Stimulated activated CD8-positive, alpha-beta memory T cell treated with anti-CD3 and anti-CD28 coated beads, Interleukin-4, amount 100 ng/mL, for 1 hour (primary cell): Measurements from ENCODE around the gene ROS1.
"Not testable (repeated sequence)": the region's sequence is repeated elsewhere in the genome, so short reads cannot be mapped to it uniquely, and the experiment has no call there.

Source experiments
- DNase-seq, 2 donors: peaks; one replicate each; pipeline ENCODE4 v3.0.0-alpha.2; 2020; ENCODE audit warnings: low read depth in 2 of 2, low spot score in 1 of 2

The ROS1 gene

DNA sequence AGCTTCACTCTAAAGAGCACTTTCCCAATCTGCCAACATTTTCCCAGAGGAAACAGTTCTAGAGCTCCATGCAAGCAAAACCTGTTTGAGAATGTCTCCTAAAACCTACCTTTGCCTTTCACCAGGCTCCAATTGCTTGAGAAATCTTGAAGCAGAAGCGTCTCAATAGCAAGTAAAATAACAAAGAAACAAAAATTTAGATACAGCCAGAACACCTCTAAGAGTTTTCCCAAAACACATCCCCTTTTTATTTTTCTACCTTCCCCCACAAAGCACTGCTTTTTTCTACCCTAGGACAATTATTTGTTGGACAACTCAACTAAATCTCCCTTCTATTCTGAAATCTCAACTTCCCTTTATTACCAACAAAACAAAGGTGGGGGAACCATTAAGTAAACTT, 156.8 kb downstream of the ROS1 start:
- DNase-seq = no peak

DNA sequence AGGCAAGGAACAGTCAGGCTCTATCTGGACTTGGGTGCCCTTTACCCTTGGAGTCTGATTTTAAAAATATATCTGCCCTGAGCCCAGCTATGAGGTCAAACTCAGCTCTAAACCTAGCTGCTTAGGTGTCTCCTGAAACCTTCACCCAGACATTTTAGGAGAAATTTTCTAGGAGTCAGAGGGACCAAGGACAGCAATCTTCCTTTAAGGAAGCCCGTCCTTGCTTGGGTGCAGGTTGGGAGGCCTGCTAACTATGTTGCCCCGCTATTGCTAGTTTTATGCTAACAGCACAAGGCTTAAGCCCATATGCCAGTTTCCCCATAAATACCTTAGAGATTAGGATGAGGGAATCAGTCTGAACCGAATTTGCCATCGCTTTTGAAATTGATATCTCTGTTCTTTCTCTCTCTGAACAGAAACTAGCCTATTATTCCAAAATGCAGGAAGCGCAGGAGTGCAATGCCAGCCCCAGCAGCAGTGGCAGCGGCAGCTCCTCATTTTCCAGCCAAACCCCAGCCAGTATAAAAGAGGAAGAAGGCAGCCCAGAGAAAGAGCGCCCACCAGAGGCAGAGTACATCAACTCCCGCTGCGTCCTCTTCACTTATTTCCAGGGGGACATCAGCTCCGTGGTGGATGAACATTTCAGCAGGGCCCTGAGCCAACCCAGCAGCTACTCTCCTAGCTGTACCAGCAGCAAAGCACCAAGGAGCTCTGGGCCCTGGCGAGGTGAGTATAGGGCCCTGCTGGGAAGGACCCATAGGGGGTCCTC, 157.8 kb downstream of the ROS1 start:
- DNase-seq = no peak

DNA sequence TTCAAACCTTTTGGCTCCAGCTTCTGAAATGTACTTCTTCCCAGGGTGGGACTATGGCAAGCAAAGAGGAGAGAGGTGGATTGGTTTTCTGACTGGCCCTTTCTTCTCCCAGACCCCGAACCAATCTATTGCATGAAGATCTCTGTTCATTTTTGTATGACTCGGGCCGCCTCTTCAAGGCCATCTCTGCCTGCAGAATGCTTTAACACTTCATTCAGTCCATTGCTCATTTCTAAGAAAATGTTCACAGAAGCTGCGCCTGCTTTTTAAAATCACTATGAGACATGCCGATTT, 158.7 kb downstream of the ROS1 start:
- no peak for DNase-seq

DNA sequence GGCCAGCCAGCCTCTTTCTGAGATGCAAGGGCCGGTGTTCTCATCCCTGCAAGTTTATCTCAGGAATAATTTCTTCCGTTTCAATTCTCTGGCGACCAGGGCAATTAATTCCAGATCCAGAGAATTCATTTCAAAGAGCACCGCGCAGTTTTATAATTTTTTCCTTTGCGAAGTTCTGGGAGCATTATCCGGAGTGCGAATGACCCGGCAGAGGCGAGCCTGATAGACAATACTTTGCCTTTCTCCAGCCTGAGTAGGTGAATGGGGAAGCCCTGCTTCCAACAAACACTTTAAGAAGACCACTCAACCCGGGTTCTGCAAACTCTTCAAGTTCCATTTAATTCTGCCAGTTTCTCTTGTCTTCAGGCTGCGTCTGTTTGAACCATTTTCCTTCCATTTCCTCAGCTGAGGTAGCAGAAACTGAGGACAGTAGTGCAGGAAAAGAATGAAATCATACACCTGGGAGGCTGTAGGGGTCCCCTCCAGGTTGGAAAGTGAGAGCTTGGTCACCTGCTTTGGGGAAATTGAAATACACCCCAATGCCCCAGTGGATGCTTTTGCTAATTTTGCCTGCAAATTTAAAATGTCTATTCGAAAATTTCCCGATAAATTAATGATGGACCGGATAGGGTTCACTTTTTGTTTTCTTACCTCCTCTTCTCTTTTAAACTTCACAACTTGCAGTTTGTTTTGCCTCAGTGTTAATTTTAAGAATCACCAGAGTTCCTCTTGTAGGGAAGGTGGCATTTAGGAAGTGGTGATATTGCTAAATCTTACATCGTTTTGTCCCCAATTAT, 159.3 kb downstream of the ROS1 start:
- no peak for DNase-seq

DNA sequence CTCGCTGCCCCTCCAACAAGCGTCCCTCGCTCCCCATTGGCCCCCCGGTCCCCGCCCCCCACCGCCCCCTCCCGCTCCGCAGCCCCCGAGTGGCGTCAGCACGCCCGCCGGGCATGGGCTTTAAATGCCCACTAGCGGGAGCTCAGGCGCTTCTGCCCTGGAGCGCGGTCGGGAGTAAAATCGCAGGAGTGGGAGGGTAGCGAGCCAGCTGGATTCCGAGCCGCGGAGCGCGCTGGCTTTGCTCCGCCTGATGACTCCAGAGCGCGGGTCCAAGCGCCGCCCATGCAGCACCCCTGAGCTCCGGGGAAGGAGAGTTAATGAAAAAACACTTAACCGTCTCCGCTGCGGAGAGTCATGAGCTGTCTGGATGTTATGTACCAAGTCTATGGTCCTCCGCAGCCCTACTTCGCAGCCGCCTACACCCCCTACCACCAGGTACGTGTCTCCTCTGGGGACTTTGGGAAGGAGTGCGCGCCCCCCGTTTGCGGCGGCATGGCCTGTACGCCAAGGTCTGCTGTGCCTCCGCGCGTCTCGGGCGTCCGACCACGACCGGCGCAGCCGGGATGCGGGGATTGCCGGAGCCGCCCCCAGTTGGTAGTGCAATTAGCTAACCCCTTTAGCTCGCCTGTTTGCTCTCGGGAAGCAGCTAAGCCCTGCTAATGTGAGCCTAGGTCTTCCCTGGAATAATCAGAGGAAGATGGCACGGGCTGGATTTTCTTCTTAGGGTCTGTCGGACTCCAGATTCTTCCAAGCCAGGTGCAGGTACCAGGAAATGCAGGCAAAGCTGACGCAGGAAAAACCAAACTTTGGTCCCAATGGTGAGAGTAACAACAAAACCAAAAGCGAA, 160.1 kb downstream of the ROS1 start, which contains the start of gene VGLL2:
VGLL2 (plus strand) TSS at position 149 of the 847 bp plus-strand sequence; CDS start at position 355, 206 bp downstream.
- no peak for DNase-seq

DNA sequence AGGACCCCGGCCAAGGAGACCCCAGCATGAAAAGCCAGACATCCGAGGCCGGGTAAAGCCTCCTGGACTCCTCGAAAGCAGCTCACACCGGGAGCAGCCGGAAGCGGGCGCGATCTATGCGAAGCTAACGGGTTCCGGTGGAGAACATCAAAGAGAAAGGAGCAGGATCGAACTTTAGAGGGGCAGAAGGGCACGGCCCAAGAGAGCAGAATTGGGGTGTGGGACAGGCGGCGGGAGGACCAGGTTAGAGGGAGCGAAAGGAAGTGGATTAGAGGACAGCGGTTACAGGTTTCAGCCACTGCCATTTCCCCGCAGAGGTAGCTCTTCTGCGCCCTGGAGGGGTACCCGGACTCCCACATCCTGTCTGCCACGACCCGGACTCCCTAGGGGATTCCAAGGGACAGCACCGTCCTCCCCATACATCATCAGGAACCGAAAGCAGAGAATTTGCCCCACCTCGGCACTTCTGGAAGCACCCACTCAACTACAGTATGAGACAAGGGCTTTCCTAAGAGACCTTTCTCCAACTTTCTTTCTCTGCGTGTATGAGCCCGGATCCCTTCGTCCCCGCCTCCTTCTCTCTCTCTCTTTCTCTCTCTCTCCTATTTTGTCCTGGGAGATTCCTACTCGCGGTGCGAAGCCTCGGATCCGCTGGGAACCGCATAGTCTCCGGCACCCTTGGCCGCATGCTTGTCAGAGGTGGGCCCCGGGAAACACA, 160.9 kb downstream of the ROS1 start:
- no peak for DNase-seq

DNA sequence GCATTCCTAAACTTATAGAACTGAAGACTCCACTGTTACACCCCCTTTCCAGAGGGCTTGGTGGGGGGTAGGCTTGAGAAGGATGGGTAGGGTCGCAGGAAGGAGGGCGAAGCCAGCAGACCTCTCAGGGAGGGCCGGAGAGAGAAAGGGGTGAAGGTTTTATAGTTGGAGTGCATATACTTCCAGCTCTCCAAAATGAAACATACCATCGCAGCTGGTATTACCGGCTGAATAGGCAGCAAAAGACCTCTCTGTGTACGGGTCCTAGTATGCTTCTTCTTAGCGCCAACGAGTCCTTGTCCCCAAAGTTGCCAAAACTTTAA, 161.4 kb downstream of the ROS1 start:
- no peak for DNase-seq

DNA sequence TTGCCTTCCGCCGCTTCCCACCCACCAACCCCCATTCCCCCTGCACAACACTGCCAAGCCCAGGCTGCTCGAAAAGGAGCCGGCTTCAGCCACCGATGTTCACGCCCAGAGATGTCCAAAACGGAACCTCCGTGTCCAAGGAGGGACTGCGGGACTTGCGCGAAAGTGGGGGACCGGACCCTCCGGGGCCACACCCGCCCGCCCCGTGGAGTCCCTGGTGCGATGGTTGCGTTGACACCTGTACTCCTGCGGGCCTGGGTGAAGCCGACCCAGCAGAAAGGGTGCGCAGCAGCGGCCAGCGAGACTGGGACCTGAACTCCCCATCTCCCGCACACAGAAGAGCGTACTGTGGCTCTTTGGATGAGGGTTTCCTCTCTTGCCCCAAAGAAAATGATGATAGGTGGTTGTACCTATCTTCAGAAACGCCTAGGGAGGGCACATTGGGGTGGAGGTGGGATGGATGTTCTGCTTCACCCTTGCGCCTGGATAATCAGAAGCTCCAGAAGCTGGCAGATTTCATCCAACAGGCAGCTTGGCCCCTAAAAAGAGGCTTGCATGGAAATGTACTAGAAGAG, 162.3 kb downstream of the ROS1 start:
- no peak for DNase-seq

DNA sequence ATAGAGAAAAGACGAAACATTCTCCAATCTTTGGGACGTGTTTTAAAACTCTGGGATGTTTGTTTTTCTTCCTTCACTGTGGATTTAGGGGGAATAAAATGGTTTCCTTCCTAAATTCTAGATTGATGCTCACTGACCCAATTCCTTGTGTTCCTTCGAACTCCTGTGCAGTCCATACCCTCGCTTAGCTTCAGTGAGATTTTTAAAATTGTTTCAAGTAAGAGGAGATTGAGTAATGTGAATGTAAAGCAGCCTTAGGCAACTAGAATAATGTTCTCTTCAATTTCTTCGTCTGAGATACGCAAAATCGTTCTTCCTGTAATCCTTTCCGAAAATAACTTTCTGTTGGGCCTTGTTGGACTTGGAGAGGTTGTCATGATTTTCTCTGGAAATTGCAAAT, 162.9 kb downstream of the ROS1 start:
- no peak for DNase-seq

DNA sequence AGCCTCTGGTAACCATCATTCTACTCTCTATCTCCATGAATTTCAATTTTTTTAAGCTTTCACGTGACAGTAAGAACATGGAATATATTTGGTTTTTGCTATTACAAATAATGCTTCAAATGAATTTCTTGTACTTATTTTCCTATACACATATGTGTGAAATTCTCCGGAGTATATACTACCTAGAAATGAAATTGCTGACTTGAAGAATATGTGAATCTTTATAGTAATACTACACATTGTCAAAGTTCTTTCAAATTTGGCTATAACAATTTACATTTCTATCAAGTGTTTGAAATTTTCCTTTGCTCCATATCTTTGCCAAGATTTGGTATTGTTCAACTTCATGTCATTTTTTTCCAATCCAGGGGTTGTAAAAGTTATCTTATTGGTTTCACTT, 172.0 kb downstream of the ROS1 start:
- no peak for DNase-seq

DNA sequence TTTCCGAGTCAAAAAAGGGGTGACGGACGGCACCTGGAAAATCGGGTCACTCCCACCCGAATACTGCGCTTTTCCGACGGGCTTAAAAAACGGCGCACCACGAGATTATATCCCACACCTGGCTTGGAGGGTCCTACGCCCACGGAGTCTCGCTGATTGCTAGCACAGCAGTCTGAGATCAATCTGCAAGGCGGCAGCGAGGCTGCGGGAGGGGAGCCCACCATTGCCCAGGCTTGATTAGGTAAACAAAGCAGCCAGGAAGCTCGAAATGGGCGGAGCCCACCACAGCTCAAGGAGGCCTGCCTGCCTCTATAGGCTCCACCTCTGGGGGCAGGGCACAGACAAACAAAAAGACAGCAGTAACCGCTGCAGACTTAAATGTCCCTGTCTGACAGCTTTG, 180.8 kb downstream of the ROS1 start:
- not testable (repeated sequence) for DNase-seq

DNA sequence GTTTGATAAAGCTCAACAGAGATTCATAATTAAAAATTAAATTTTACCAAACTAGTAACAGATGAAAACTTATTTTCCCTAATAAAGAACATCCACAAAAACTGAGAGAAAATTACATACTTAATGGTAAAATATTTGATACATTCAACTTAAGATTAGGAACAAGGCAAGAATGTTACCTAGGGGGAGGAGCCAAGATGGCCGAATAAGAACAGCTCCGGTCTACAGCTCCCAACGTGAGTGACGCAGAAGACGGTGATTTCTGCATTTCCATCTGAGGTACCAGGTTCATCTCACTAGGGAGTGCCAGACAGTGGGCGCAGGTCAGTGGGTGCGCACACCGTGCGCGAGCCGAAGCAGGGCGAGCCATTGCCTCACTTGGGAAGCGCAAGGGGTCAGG, 181.2 kb downstream of the ROS1 start:
- not testable (repeated sequence) for DNase-seq
